ENCODE results near the gene TNFRSF21.

DNA sequence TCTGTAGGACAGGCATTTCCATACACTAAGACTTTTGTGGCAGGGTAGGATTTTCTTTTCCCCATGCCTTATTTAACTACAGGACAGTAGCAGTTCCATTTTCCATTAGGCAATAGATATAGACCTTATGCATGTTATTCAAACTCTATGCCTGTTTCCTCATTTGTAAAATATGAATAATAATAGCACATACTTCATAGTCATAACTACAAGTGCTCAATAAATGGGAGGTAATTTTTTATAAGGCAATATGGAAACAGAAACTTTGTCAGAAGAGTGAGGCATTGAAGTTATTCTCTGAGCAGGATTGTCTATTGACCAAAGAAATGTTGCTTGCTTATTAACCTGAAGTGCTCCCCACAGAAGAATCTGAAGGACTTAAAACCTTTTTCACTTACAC, 41.9 kb upstream of the TNFRSF21 start:
- TF ChIP-seq, protein P1, sequence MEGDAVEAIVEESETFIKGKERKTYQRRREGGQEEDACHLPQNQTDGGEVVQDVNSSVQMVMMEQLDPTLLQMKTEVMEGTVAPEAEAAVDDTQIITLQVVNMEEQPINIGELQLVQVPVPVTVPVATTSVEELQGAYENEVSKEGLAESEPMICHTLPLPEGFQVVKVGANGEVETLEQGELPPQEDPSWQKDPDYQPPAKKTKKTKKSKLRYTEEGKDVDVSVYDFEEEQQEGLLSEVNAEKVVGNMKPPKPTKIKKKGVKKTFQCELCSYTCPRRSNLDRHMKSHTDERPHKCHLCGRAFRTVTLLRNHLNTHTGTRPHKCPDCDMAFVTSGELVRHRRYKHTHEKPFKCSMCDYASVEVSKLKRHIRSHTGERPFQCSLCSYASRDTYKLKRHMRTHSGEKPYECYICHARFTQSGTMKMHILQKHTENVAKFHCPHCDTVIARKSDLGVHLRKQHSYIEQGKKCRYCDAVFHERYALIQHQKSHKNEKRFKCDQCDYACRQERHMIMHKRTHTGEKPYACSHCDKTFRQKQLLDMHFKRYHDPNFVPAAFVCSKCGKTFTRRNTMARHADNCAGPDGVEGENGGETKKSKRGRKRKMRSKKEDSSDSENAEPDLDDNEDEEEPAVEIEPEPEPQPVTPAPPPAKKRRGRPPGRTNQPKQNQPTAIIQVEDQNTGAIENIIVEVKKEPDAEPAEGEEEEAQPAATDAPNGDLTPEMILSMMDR (IDR thresholded peaks at IDR 0.05), result no peak
- no peak for TF ChIP-seq POLR2A (IDR thresholded peaks at IDR 0.05)

Measured in lower leg skin (tissue), 3 donors.